GM10847 (cell line): ENCODE results near the gene TNFRSF1A.

Experiments used
- POLR2A ChIP-seq: IDR thresholded peaks from 2 replicates; pipeline ENCODE4 v1.6.1; 2011; ENCODE audit not compliant: insufficient read length; ENCODE audit errors: extremely low read depth

TNFRSF1A gene

DNA sequence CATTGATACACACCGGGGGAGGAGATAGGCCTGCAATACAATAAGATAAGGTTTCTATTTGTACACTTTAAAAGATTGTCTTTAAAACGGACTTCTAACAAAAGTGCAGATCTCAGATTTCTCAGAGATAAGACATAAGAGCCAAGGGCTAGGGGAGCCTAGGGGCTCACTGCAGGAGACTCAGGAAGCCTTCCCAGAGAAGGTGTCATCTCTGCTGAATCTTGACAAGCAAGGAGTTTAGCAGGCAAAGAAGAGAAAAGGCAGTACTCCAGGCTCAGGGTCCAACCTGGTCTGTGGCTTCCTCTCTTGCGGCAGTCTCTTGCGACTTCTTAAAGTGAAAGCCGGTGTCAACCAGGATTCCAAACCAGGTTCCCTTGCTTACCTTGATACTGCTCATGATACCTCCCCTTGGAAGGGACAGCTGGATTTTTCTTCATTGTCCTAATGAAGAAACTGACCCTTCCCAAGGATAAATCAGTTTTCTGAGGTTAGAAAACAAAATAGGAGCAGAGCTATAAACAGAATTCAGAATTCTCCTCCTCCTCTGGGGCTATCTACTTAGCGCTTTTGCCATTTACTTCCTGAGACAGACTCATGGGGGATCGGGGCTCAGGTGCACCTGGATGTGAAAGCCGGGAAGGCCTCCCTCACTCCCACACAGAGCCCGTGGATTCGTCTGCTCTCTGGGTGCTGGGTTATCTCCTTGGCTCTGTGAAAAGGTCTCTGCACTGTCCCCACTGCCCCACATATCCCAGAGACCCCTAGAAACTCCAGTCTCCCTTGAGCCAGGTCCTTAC is 35.2 kb upstream of the TNFRSF1A start:
- TF ChIP-seq POLR2A, result no peak

DNA sequence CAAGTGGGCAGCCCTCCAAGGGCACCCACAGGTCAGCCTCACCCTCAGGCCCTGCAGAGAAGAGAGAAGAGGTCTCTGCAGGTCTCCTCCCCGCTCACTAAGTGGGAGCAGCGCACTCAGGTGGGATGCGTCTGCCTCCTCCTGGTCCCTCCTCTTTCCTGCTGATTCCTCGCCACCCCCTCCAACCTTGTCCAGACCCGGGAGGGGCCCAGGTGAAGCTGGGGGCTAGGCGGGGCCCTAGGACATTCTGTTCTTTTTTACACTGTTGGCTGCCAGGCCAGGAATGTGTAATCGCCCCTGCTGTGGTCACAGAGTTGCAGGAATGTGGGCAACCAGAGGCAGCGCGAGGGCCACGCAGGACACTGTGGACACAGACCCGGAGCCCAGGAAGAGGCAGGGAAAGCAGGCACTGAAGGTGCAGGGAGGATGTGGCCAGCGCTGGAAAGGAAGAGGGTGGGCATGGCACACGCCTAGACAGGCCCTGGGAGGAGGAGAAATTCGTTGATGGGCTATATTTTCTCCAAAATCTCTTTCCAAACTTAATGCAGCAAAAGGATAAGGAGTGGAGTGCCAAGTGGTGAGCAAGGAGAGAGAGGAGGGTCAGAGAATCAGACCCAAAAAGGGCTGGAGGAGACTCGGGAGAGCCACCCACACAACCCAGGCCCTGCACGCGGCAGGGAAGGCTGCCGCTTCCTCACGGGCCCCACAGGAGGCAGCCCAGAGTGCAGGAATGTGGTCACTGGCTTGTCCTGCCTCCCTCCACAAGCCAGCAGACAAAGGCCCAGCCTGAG is 34.4 kb upstream of the TNFRSF1A start:
- TF ChIP-seq POLR2A, result no peak

DNA sequence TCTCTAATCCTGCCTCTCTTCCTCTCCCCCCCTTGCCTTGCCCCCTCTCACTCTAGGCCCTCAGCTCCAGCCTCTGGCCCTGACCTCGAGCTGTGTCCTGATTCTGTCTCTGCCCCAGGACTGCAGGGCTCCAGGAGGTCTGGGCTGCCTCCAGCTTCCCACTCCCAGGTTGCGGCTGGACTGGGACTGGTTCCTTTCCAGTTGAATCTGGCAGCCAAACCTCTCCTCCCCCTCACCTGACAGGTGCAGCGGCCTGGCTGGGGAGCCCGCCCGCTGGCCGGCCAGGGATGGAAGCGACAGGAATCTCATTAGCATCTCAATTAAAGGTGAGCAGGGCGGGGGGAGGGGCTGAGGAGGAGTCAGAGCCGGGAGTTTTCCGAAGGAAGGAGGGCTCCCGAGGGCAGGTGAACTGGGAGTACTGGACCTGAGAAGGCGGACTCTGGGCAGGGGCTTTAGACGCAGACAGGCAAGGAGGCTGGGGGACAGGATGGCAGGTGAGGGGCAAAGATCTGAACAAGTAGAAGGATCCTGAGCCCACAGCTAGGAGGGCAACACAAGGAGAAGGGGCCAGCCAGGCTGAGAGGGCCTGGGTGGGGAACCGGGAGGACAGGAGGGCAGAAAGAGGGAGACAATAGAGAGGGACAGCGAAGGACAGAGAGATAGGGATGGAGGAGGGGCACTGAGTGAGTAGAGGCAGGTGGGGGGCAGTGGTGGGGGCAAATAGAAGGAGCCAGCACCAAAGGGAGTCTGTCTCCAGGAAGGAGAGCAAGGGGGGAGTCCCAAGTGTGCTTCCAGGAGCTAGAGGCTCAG is 33.6 kb upstream of the TNFRSF1A start, which contains the start of gene SCNN1A:
SCNN1A (minus strand) TSS at position 295 of the 810 bp plus-strand sequence. CDS start 780 bp downstream, outside the sequence.
- TF ChIP-seq POLR2A, result no peak

DNA sequence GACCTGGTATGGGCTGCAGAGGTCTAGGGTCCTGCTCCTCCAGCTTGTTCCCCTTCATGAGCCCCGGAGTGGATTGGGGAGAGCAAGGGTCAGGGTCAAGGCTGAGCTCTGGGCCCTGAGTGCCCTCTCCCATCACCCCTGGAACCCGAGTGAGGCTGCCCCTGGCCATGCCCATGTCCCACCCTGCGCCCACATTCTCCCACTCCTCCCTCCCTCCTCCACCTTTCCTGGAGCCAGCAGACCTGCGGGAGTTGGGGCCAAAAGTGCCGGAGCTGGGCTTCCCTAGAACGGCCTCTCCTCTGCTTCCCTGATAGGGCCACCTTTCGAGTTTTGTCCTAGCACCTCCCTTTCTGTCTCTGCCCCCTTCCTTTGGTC is 32.9 kb upstream of the TNFRSF1A start:
- TF ChIP-seq POLR2A, result no peak

DNA sequence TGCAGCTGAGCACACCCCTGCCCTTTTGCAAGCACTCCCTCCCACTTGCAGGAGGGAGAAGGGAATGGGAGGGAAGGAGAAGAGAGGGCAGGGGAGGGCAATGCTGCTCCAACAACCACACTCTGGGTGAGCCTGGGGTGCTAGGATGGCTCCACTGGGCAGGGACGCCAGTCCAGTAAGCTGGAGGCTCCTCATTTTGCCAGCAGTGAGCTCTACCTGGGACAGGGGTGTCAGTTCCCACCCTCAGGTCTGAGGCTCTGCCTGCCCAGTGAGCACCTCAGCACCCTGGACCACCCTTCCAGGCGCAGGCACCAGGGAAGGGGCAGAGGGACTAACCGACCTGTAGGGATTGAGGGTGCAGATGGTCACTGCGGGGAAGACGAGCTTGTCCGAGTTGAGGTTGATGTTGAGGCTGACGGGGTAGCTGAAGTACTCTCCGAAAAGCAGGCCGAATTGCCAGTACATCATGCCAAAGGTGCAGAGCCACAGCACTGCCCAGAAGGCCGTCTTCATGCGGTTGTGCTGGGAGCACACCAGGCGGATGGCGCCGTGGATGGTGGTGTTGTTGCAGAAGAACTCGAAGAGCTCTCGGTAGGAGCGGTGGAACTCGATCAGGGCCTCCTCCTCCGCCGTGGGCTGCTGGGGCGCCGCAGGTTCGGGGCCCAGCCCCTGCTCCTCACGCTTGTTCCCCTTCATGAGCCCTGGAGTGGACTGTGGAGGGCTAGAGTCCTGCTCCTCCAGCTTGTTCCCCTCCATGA is 32.3 kb upstream of the TNFRSF1A start:
- TF ChIP-seq POLR2A, result no peak

DNA sequence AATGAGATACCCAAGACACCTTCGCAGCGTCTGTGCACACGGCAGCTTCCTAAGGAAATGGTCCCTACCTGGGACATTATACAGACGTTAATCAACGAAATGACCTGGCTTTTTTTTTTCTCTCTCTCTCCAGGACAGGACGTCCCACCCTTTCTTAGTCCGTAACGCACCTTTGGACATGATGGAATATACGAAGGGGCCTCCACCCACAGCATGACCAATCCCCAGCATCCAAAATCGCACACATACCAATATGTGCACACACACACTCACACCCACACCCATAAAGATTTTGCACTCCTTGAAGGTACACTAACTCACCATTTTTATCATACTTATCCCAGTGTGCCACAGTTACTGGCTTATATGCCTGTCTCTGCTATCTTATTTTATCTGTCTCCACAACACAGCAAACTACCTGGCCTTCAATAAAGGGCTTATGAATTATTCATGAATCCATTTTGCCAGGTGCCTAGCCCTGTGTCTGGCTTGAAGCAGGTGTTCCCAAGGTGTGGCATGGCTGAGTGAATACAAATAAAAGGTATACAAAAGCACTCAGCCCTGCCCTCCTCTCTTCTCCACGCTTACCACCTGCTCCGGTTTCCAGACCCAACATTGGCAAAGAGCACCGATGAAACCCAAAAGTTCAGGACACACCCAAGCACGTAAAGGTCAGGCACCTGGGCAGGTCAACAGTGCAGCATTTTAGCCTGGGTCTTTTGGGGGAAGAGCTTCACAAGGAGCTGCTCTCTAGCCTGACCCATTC is 31.3 kb upstream of the TNFRSF1A start:
- TF ChIP-seq POLR2A, result no peak

DNA sequence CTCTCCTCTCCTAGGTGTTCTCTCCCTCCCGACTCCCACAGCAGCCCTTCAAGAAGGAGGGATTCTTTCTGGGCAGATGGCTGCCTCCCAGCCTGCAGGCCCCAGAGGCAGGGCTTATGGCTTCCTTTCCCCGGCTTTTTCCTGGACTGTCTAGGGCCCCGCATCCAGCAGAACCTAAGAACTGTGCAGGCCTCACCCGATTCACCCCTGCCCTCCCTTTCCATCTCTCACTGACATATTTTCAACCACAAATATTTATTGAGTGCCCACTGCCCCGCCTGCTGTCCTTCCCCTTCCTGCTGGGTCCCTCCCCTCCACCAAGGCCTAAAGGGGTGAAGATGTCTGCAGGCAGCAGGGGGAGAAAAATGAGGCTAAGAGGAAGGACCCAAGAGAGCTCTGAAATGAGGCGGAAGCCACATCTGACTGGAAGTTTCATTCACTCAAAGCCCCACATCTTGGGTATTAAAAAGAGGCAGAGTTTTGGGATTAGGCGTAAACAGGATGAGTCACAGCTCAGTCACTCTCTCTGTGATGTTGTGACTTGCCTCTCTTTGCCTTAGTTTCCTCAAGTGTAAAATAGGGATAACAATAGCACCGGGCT is 30.6 kb upstream of the TNFRSF1A start:
- no peak for TF ChIP-seq POLR2A

DNA sequence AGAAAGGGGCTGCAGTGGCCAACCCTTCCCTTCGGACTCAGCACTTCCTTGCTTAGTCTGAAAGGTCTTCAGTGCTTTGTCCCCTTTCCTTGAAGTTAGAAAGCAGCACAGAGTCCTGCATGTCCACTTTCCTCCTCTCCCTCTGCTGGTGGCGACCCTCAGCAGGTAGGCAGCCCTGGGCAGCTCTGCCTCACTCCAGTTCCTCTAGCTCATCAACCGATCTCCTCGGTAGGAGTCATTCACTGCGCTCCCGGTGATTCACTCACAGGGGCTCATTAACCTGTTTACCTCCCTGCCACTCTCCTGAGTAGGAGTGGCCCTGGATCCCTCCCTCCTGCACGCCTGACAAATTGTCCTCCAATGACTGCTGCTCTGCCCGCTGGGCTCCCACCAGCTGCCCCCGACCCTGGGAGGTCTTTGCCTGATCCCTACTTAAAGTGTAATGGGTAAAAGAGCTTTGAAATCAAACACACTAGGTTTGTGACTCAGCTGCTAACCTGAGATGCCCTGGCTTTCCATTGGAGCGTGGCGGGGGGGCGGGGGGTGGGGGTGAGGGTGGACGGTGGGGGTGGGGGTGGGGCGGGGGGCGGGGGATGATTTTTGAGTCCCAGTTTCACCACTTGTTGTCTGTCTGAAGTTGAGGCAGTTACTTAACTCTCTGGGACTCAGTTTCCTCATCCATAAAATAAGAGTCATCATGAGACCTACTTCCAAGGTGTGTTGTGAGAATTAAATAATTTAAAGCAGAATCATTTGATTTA is 29.3 kb upstream of the TNFRSF1A start:
- TF ChIP-seq POLR2A, result no peak

DNA sequence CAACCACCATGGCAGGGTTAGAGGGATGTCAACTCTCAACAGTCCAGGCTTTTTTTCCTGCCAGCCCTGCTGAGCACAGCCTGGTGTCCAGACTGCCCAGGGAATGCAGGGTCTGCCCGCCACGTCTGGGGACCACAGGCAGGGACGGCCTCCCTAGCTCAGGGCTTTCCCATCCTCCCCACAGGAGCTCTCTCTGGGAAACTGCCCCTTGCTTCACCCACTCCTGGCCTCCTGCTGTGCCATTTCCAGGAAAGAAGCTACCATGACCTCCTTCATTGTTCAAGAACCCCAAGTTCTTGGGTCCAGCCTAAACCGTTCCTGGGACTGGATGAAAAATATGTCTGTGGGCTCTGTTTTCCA is 28.7 kb upstream of the TNFRSF1A start:
- TF ChIP-seq POLR2A, result no peak

DNA sequence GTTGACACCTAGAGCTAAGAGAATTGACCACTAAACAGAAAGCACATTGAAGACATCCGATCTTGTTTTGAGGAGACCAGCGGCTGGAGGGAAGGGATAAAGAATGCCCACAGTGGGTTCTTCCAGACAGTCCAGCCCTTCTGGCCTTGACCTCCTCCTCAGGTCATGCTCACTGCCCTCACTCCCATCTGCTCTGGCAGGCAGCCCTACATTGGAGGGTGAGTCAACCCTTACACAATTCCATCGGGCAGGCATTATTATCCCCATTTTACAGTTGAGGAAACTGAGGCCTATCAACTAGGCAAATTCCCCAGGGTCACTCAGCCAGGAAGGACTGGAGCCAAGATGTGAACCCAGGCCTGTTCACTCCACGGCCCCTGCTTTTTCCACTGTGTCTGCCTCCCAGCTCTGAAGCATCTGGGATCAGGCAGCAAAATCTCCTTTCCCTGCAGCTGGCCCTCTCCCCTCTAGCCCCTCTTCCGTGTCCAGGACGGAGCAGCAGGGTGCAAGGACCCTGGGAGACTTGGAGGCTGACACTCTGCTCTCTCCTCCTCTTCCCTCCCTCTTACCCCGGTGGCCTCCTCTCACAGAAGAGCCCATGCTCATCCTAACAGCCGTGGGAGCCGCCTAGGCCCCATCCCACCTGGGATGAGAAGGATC is 28.2 kb upstream of the TNFRSF1A start:
- TF ChIP-seq POLR2A, result no peak

DNA sequence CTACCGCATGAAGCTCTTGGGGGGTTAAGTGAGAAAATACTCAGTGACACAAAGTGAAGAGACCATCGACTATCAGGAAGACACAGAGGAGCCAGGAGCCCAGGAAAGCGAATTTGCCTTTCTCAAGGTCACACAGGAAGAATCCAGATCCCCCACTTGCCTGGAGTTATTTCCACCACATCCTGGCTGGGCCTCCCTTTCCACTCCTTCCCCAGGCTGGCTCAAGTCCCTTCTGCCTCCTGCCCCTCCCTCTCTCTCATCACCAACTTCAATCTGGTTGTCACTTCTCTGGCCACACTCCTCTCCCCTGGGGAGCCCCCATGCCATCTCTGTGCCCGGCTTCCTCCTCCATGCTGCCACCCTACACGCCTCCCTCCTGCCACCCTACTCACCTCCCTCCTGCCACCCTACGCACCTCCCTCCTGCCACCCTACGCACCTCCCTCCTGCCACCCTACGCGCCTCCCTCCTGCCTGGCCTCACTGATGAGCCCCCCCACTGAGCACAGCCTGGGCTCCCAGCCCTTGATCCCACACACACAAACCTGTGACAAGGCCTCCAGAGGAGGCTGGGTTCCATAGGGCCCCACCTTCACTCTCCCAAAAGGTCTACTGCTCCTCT is 27.1 kb upstream of the TNFRSF1A start:
- no peak for TF ChIP-seq POLR2A

DNA sequence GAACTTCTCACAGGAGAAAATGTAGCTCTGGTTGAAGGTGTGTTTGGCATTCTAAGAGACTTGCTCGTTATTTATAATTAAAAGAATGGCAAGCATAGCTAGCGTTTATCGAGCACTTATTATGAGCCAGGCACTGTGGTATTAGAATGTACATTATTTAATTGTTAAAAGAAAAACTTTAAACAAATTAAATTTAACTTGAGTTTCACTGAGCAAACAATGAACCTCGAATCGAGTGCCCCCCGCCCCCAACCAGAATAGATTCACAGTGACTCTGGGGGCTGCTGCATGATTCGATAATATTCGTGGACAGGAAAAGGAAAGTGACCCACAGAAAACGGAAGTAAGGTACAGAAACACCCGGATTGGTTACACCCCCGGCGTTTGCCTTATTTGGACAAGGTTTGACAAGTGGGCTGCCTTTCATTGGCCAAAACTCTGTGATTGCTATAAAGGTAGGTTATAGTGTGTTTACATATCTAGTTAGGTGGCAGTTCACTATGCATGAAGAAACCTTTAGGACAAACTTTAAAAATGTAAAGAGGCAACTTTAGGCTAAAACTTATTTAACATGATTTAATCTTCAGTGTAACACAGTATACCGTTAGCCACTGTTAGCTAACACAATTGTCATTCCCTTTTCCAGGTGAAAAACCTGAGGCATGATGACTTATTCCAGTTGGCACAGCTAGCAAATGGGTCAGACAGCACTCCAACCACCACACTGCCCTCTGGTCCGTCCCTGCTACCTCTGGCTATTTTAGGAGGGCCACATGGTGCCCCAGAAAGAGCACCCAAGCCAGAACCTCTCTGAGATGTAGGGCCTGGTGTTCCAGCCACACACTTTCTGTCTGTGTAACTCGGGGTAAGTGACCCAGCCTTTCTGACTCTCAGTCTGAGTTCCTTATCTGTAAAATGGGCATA is 26.4 kb upstream of the TNFRSF1A start:
- no peak for TF ChIP-seq POLR2A
